Tibial artery (tissue), 4 donors: ENCODE data around the gene ODAD2.

ENCODE experiments used
- DNase-seq, 2 donors: peaks; one replicate each; pipeline ENCODE4 v3.0.0-alpha.2; 2019
- H3K27ac ChIP-seq, 2 donors: fragments of 200-600 bp; sonication (generic) in 1 of 2; 1 replicate in 1 of 2; 2 replicates in 1 of 2; pipeline ENCODE4 v1.5.1; 2018 to 2019; ENCODE audit warnings: mild to moderate bottlenecking in 1 of 2
- H3K27me3 ChIP-seq, 2 donors: fragments of 200-600 bp; sonication (generic) in 1 of 2; one replicate each; pipeline versions ENCODE4 v1.5.1 to v1.6.0; 2016 to 2019
- H3K36me3 ChIP-seq, 3 donors: fragments of 200-600 bp; sonication (generic) in 2 of 3; one replicate each; pipeline ENCODE4 v1.5.1; 2016 to 2019; ENCODE audit warnings: mild to moderate bottlenecking in 2 of 3
- H3K4me1 ChIP-seq, 4 donors: fragments of 200-600 bp; sonication (generic) in 2 of 4; 1 replicate in 3 of 4; 2 replicates in 1 of 4; pipeline ENCODE4 v1.5.1; 2016 to 2019
- H3K4me3 ChIP-seq, 2 donors: fragments of 200-600 bp; sonication (generic) in 1 of 2; 1 replicate in 1 of 2; 2 replicates in 1 of 2; pipeline ENCODE4 v1.5.1; 2018 to 2019; ENCODE audit warnings: mild to moderate bottlenecking in 2 of 2
- H3K9me3 ChIP-seq, 3 donors: fragments of 200-600 bp; sonication (generic) in 1 of 3; one replicate each; pipeline ENCODE4 v1.5.1; 2016 to 2019
- CTCF ChIP-seq, 2 experiments: fragments of 200-600 bp in 1 of 2; fragments of 450-650 bp in 1 of 2; IDR thresholded peaks; one replicate each; pipeline ENCODE4 v1.5.1; 2017 to 2019; ENCODE audit warnings: antibody characterized with exemption in 2 of 2, mild to moderate bottlenecking in 1 of 2, moderate library complexity in 1 of 2
- intact Hi-C: fragments of 100-400 bp; cut with DNase I; formaldehyde crosslinking; loops from one replicate; pipeline ENCODE4 v1.15.0; 2023; ENCODE audit warnings: low total_unique reads

The ODAD2 gene

GRCh38 chr10:27998954-27999275 lies at the start of gene ODAD2:
Gene ODAD2, minus strand, starts transcription at chr10:27999079. Its CDS starts 3,937 bp downstream, at chr10:27995142.
- Histone ChIP-seq H3K36me3 (no peaks in the 10 kb centered on the region), H3K4me3 (peak within 1 kb of the TSS; percentile 66 to 85), H3K4me1 (peaks cover 0 to 4% (median 2%) of the 10 kb centered on the region in 4 donors), H3K27ac (peak within 1 kb of the TSS; percentile 48 to 54), H3K9me3 (no peaks in the 10 kb centered on the region), H3K27me3 (no peaks in the 10 kb centered on the region)
- no peak for DNase-seq
- intact Hi-C loops = no loop called here
- no peak for TF ChIP-seq CTCF (IDR thresholded peaks at IDR 0.05)

GRCh38 chr10:28047061-28047460 lies 48.2 kb upstream of the ODAD2 start:
- H3K4me3 ChIP-seq = no peak overlapping the region
- no peaks in the 10 kb centered on the region for H3K9me3 ChIP-seq
- peaks cover 0 to 28% (median 0%) of the 10 kb centered on the region in 4 donors for H3K4me1 ChIP-seq
- no peaks in the 10 kb centered on the region for H3K36me3 ChIP-seq
- H3K27ac ChIP-seq = no peak overlapping the region
- no peaks in the 10 kb centered on the region for H3K27me3 ChIP-seq
- intact Hi-C loops = no loop called here
- TF ChIP-seq CTCF (IDR thresholded peaks at IDR 0.05) = no peak
- no peak for DNase-seq

GRCh38 chr10:28046579-28046978 lies 47.7 kb upstream of the ODAD2 start:
- Histone ChIP-seq H3K4me1 (peaks cover 0 to 33% (median 0%) of the 10 kb centered on the region in 4 donors), H3K36me3 (no peaks in the 10 kb centered on the region), H3K9me3 (no peaks in the 10 kb centered on the region), H3K27ac (no peak overlapping the region), H3K27me3 (no peaks in the 10 kb centered on the region), H3K4me3 (no peak overlapping the region)
- intact Hi-C loops = no loop called here
- TF ChIP-seq CTCF (IDR thresholded peaks at IDR 0.05) = no peak
- DNase-seq = no peak

GRCh38 chr10:28043941-28044340 lies 45.1 kb upstream of the ODAD2 start:
- Histone ChIP-seq H3K27ac (no peak overlapping the region), H3K27me3 (no peaks in the 10 kb centered on the region), H3K4me1 (peaks cover 0 to 29% (median 0%) of the 10 kb centered on the region in 4 donors), H3K9me3 (no peaks in the 10 kb centered on the region), H3K4me3 (no peak overlapping the region), H3K36me3 (no peaks in the 10 kb centered on the region)
- no peak for TF ChIP-seq CTCF (IDR thresholded peaks at IDR 0.05)
- no peak for DNase-seq
- intact Hi-C loops = no loop called here

GRCh38 chr10:28036587-28036986 lies 37.7 kb upstream of the ODAD2 start:
- H3K9me3 ChIP-seq = no peaks in the 10 kb centered on the region
- no peak for TF ChIP-seq CTCF (IDR thresholded peaks at IDR 0.05)
- no peaks in the 10 kb centered on the region for H3K27me3 ChIP-seq
- peaks cover 0 to 2% (median 0%) of the 10 kb centered on the region in 4 donors for H3K4me1 ChIP-seq
- intact Hi-C loops = no loop called here
- H3K27ac ChIP-seq = no peak overlapping the region
- H3K4me3 ChIP-seq = no peak overlapping the region
- no peaks in the 10 kb centered on the region for H3K36me3 ChIP-seq
- no peak for DNase-seq
